OCI-LY3 (cell line): Measurements from ENCODE around the gene CYP24A1.
A peak's percentile ranks its signal among the peaks of the same experiment; 100 is the strongest.

Experiments
- H2AFZ ChIP-seq: fragments of 200-600, 300-600 bp; shearing (Covaris generic); 2 replicates; pipeline ENCODE4 v1.6.0; 2014; ENCODE audit warnings: antibody characterized with exemption, low read depth, low read length
- H3K27ac ChIP-seq: fragments of 200-600, 300-600 bp; sonication (generic); 2 replicates; pipeline ENCODE4 v1.5.1; 2014; ENCODE audit warnings: mild to moderate bottlenecking, low read length, moderate library complexity, mixed read lengths
- H3K27me3 ChIP-seq: fragments of 200-600, 300-600 bp; sonication (generic); 2 replicates; pipeline ENCODE4 v1.6.1; 2014; ENCODE audit warnings: low read depth, low read length, mixed read lengths
- H3K36me3 ChIP-seq: fragments of 200-600, 300-600 bp; sonication (generic); replicated peaks from 2 replicates; pipeline ENCODE3; 2014; ENCODE audit warnings: low read depth, low read length, mixed read lengths
- H3K4me1 ChIP-seq: fragments of 300-600, 200-600 bp; sonication (generic); 2 replicates; pipeline ENCODE4 v1.6.1; 2014; ENCODE audit warnings: low read length, mixed read lengths
- H3K4me2 ChIP-seq: fragments of 200-600, 300-600 bp; sonication (generic); 2 replicates; pipeline ENCODE4 v1.6.1; 2014; ENCODE audit warnings: low read length, mixed read lengths
- H3K4me3 ChIP-seq: fragments of 300-600, 200-600 bp; sonication (generic); 2 replicates; pipeline ENCODE4 v1.5.1; 2014; ENCODE audit warnings: antibody characterized with exemption, mild to moderate bottlenecking, low read length, moderate library complexity
- H3K79me2 ChIP-seq: fragments of 300-600, 200-600 bp; shearing (Covaris generic); 2 replicates; pipeline ENCODE4 v1.6.1; 2014; ENCODE audit warnings: mild to moderate bottlenecking, low read length, mixed read lengths
- H3K9ac ChIP-seq: fragments of 300-600, 200-600 bp; shearing (Covaris generic); 2 replicates; pipeline ENCODE4 v1.6.0; 2014; ENCODE audit warnings: mild to moderate bottlenecking, low read length, moderate library complexity
- H3K9me3 ChIP-seq: fragments of 200-600, 300-600 bp; shearing (Covaris generic); 2 replicates; pipeline ENCODE4 v1.6.1; 2014; ENCODE audit warnings: low read length, mixed read lengths; ENCODE audit not compliant: insufficient read depth
- H4K20me1 ChIP-seq: fragments of 200-600, 300-600 bp; sonication (generic); 2 replicates; pipeline ENCODE4 v1.6.1; 2016; ENCODE audit warnings: low read length, mixed read lengths; ENCODE audit not compliant: insufficient read depth
- EZH2phosphoT487 ChIP-seq: fragments of 200-600 bp; shearing (Covaris generic); IDR thresholded peaks from 2 replicates; pipeline ENCODE4 v1.6.1; 2018; ENCODE audit warnings: antibody characterized with exemption, mixed run types, low read depth
- TF ChIP-seq, protein P1 (sequence below): fragments of 200-600, 300-600 bp; sonication (generic); IDR thresholded peaks from 2 replicates; pipeline ENCODE4 v1.5.1; 2014; ENCODE audit warnings: antibody characterized with exemption, low read length, low read depth

CYP24A1 gene

DNA sequence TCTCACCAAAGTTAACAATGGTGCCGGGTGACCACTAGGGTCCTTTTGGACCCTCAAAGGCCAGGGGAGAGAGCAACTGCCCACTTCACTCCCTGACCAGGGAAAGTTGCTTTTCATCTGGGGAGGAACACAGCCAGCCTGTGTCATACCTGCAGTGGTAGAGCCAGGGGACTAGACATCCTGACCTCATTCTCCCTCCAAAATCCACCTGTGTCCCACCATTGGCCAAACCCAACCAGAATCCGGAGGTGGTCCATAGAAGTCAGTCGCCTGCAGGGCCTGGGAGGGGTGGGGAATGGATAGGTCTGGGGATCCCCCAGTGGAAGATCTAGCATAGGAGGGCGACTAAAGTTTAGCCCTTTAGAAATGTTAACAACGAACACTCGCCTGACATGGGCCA is 46.9 kb upstream of the CYP24A1 start:
- Histone ChIP-seq H3K4me1 (peaks cover 17% of the 10 kb centered on the region), H3K27ac (no peak overlapping the region), H3K9ac (no peak overlapping the region), H4K20me1 (no peaks in the 10 kb centered on the region), H3K4me3 (no peak overlapping the region), H3K36me3 (peaks cover 17% of the 10 kb centered on the region), H2AFZ (no peak overlapping the region), H3K79me2 (no peaks in the 10 kb centered on the region), H3K9me3 (no peaks in the 10 kb centered on the region), H3K4me2 (no peak overlapping the region), H3K27me3 (no peaks in the 10 kb centered on the region)
- TF ChIP-seq EZH2phosphoT487, result no peak
- TF ChIP-seq, protein P1, sequence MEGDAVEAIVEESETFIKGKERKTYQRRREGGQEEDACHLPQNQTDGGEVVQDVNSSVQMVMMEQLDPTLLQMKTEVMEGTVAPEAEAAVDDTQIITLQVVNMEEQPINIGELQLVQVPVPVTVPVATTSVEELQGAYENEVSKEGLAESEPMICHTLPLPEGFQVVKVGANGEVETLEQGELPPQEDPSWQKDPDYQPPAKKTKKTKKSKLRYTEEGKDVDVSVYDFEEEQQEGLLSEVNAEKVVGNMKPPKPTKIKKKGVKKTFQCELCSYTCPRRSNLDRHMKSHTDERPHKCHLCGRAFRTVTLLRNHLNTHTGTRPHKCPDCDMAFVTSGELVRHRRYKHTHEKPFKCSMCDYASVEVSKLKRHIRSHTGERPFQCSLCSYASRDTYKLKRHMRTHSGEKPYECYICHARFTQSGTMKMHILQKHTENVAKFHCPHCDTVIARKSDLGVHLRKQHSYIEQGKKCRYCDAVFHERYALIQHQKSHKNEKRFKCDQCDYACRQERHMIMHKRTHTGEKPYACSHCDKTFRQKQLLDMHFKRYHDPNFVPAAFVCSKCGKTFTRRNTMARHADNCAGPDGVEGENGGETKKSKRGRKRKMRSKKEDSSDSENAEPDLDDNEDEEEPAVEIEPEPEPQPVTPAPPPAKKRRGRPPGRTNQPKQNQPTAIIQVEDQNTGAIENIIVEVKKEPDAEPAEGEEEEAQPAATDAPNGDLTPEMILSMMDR, result no peak

DNA sequence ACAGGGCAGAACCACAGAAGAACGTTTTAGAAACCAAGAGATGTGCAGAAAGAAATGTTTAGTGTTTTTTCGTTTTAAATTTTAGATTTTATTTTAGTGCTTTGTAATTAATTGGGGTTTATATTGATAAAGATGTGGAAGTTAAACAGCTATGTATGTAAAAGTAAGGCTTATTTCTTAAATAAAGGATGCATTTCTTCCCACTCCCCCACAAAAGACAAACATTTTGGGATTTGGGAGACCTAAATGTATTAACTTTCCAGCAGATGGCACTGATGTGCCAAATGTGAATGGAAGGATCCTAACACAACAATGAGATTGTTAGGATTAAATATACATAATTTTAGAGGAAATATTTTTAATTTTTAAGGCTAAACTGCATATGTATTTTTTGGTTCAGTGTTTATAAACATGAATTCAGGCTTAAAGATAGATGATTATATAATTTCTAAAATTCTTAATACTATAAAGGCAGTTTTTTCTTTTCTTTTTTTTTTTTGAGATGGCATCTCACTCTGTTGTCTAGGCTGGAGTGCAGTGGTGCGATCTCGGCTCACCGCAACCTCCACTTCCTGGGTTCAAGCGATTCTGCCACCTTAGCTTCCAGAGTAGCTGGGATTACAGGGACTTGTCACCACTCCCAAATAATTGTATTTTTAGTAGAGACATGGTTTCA is 46.1 kb upstream of the CYP24A1 start:
- Histone ChIP-seq H3K4me3 (no peak overlapping the region), H3K27ac (no peak overlapping the region), H2AFZ (no peak overlapping the region), H3K27me3 (no peaks in the 10 kb centered on the region), H3K4me2 (no peak overlapping the region), H3K36me3 (peaks cover 25% of the 10 kb centered on the region), H4K20me1 (no peaks in the 10 kb centered on the region), H3K9me3 (no peaks in the 10 kb centered on the region), H3K4me1 (peaks cover 17% of the 10 kb centered on the region), H3K79me2 (peaks cover under 1% of the 10 kb centered on the region; the same call in 1 of the 2 replicates), H3K9ac (no peak overlapping the region)
- TF ChIP-seq, protein P1, result peak; percentile 92
- TF ChIP-seq EZH2phosphoT487, result no peak

DNA sequence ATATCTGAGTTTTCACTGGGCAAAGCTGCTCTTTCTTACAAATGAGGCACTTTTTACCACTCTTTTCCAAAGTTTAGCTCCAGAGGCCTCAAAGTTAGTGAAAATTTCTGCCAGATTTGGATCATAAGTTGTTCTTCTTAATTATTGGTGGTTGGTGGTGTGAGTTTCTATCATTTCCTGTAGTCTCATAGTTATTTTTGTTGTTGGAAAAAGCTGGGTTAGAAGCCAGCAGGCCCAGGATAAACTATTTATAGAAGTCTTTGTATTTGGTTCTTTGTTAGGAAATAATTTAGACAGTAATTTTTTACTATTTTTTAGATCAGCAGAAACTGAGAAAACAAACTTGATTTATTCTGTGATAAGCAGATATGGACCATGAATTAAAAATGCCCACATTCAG is 44.7 kb upstream of the CYP24A1 start:
- Histone ChIP-seq H3K4me2 (no peak overlapping the region), H3K4me1 (peaks cover 17% of the 10 kb centered on the region), H3K79me2 (peaks cover 6% of the 10 kb centered on the region; the same call in 1 of the 2 replicates), H2AFZ (no peak overlapping the region), H3K4me3 (no peak overlapping the region), H3K27ac (no peak overlapping the region), H3K9me3 (no peaks in the 10 kb centered on the region), H3K27me3 (no peaks in the 10 kb centered on the region), H3K36me3 (peaks cover 29% of the 10 kb centered on the region), H4K20me1 (no peaks in the 10 kb centered on the region), H3K9ac (no peak overlapping the region)
- TF ChIP-seq EZH2phosphoT487, result no peak
- TF ChIP-seq, protein P1, result no peak

DNA sequence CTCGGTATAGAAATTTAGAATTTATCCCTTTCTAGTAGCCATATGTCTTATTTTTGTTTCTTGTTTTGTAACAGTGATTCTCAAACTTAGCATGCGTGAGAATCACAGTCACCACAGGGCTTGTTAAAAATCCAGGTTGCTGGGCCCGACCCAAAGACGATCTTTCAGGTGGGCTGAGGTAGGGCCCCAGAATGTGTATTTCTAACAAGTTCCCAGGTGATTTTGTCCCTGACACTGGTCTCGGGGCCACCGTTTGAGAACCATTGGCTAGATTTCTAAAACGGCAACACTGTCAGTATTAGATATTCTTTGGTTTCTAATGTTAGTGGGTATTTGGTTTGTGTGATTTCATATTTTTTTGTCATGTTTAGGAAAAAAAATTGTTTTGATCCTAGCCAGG is 44.0 kb upstream of the CYP24A1 start:
- Histone ChIP-seq H3K4me1 (peaks cover 17% of the 10 kb centered on the region), H3K4me2 (no peak overlapping the region), H3K9ac (no peak overlapping the region), H3K27me3 (no peaks in the 10 kb centered on the region), H3K36me3 (peaks cover 35% of the 10 kb centered on the region), H3K79me2 (peaks cover 13% of the 10 kb centered on the region), H3K4me3 (no peak overlapping the region), H3K9me3 (no peaks in the 10 kb centered on the region), H2AFZ (no peak overlapping the region), H3K27ac (no peak overlapping the region), H4K20me1 (0 out of 2 replicates have a peak, but pooled peaks cover 3% of the 10 kb centered on the region)
- TF ChIP-seq, protein P1, result no peak
- no peak for TF ChIP-seq EZH2phosphoT487
